CD4-positive, alpha-beta T cell treated with Interleukin-4 for 4 hours (primary cell): ENCODE data around the gene DNAJC5.
"Not testable (repeated sequence)": the region's sequence is repeated elsewhere in the genome, so short reads cannot be mapped to it uniquely, and the experiment has no call there.

Experiments
- DNase-seq: peaks from one replicate; pipeline ENCODE4 v3.0.0-alpha.2; 2020

DNAJC5 gene

DNA sequence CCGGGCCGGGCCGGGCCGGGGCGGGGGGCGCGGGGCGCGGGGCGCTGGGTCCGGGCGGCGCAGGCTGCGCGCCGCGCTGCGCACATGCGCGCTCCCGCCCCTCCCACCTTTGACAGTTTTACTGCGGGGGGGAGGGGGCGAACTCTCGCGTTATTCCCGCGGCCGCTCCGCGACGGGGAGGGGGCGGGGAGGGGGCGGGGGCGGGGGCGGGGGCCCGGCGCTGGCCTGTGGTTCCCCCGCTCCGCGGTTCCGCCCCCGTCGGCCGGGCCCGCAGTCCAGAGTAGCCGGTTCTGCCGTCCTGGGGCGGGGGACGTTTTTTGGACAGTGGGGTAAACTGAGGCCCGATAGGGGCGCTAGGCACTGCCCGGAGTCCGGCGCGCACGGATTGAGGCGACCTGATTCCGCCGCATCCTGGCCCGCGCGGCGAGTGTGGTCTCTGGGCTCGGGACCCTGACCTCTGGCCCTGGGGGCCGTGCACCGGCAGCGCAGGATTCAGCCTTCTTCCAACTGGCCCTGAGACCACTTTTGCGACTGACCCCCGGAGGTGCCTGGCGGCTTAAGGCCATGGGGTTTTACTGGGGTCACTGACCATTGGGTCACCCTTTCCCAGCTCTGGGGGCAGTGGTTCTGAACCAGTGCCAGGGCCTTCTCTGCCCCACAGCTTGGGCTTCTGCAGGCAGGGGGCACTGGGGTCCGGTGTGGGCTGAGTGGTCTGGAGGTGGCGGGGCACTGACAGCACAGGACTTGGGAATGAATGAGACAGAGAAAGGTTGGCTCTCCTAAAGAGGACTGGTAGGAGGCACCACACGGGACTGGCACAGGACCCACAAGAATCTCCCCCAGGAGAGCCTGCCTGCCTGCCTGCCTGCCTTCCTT lies 75.2 kb downstream of the DNAJC5 start, which contains the start of gene ZNF512B:
ZNF512B (minus strand) TSS at position 93 of the 876 bp plus-strand sequence. CDS start 1,980 bp downstream, outside the sequence.
- peak; percentile 56 for DNase-seq

DNA sequence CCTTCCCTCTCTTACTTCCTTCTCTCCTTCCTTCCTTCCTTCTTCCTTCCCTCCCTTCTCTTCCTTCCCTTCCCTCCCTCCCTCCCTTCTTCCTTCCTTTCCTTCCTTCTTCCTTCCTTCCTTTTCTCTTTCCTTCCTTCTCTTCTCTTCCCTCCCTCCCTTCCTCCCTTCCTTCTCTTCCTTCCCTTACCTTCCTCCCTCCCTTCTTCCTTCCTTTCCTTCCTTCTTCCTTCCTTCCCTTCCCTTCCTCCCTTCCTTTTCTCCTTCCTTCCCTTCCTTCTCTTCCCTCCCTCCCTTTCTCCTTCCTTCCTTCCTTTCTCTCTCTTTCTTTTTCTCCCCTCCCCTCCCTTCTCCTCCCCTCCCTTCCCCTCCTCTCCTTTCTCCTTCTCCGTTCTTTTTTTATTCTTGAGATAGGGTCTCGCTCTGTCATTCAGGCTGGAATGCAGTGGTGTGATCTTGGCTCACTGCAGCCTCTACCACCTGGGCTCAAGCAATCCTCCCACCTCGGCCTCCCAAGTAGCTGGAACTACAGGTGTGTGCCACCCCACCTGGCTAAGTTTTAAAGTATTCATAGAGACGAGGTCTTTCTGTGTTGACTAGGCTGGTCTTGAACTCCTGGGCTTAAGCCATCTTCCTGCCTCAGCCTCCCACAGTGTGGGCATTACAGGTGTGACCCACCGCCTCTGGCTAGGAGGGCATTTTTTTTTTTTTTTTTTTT lies 75.9 kb downstream of the DNAJC5 start:
- no peak for DNase-seq

DNA sequence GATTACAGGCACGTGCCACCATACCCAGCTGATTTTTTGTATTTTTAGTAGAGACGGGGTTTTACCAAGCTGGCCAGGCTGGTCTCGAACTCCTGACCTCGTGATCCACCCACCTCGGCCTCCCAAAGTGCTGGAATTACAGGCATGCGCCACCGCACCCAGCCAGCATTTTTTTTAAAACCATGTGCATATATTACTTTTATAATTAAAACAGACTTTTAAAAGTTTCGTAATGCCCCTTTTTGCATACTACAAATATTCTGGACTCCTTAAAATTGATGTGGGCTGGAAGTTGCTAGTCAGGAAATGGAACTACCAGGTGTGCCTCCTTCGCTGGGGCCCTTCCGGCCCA lies 77.0 kb downstream of the DNAJC5 start:
- not testable (repeated sequence) for DNase-seq

DNA sequence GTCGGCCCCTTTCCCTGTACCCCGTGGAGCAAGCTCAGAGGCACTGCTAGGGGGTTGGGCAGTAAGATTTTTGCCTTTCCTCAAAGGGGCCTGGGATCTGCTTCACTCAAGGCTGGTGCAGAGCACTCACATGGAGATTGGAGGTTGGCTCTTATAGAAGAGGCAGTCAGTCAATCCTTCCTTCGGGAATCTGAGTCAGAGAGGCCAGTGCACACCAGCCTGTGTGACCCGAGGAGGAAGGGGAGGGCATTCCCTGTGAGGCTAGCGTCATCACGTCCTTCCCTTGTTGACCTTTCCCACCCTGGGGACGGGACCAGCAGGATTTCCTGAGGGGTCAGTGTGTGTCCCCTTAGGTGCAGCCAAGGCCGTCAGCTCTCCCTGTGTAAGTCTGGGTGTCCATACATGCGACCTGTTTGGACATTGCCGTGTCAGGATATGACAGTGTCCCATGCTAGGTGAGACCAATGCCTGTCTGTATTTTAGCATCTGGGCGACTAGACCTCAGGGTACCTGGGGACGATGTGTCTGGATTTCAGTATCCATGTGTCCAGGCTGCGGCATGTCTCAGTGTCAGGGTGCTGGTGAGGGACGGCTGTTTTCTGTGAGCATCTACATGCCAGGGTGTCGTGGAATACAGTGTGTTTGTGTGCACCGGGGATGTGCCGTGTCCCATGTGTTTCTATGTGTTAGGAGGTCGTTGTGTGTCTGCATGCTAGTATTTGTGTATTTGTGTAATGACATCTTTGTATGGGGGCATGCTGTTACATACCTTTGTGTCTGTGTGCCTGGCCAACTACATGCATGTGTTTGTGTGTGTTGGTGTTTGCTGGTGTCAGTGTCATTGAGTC lies 77.6 kb downstream of the DNAJC5 start:
- DNase-seq: no peak

DNA sequence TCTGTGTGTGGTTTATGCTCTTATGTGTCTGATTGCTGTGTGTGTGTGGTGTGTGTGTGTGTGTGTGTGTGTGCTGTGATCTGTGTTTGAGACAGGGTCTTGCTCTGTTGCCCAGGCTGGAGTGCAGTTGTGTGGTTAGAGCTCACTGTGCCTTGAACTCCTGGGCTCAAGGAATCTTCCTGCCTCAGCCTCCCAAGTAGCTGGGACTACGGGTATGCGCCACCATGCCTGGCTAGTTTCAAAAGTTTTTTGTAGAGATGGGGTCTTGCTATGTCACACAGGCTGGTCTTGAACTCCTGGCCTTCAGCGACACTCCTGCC lies 78.2 kb downstream of the DNAJC5 start:
- DNase-seq: no peak

DNA sequence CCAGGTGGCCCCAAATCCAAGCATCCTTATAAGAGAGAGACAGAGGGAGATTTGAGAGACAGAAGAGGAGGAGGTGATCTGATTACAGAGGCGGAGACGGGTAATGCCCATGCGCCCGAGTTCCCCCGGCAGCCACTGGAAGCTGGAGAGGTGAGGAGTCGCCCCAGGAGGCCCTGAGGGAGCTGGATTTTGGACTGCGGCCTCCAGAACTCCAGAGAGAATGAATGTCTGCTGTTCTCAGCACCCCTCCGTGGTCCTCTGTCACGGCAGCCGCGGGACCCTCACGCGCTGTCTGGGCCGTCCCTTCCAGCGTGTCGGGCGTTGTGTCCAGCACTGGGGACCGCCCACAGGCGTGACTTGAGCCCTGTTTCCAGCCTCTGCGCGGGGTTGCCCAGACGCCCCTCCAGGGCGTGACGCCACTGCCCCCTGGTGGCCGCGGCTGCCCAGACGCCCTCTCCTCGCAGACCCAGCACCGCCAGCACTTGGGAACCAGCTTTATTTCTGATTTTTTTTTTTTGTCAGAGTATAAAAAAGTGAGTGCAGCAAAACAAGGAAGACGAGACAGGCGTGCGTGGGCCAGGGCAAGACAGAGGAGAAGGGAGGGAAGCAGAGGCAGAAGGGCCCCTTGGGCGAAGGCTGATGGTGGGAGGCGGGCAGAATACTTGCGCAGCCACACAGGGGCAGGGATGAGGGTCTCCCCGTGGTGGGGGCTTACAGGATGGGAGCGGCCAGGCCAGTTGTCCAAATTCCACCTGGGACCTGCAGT lies 78.9 kb downstream of the DNAJC5 start:
- DNase-seq: peak; percentile 61

DNA sequence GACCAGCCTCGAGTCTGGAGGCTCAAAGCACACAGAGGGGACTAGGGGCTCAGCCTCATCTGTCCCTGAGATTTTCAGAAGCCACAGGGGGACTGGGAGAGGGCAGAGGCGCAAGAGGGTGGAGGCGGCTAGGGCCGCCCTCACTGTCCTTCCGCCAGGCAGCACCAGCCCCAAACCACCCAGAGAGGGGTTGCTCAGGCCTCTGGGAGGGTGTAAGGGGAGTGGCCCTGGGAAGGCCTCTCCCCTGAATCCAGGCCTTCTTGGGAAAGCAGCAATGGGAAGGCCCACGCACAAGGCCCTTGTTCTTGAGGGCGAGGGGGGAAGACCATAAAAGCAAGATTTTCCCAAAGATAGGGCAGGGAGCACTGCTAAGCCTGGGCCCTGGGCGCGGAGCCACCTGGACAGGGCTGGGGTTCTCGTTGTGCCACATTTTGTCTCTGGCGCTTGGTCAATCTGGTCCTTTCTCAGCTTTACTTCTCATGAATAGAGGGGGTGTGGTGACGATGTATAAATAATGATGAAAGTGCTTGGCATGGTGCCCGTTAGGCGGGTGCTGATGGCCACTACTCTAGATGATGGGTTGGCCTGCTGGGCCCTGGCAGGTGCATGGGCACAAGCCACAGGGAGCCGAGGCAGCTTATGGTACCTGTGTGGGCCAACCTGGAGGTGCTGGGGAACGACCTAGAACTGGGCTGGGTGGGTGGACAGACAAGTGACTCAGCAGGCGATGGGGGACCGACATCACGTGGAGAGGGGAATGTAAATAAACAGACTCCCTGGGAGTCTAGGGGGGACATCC lies 79.7 kb downstream of the DNAJC5 start:
- DNase-seq: no peak

DNA sequence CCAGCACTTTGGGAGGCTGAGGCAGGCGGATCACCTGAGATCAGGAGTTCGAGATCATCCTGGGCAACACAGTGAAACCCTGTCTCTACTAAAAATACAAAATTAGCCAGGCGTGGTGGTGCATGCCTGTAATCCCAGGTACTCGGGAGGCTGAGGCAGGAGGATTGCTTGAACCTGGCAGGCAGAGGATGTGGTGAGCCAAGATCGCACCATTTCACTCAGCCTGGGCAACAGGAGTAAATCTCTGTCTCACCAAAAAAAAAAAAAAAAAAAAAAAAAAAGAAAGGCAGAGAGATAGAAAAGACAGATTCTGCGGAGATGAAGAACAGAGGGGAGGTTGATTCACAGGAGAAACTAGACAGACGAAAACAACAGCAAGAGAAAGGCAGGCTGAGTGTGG lies 81.6 kb downstream of the DNAJC5 start:
- not testable (repeated sequence) for DNase-seq

DNA sequence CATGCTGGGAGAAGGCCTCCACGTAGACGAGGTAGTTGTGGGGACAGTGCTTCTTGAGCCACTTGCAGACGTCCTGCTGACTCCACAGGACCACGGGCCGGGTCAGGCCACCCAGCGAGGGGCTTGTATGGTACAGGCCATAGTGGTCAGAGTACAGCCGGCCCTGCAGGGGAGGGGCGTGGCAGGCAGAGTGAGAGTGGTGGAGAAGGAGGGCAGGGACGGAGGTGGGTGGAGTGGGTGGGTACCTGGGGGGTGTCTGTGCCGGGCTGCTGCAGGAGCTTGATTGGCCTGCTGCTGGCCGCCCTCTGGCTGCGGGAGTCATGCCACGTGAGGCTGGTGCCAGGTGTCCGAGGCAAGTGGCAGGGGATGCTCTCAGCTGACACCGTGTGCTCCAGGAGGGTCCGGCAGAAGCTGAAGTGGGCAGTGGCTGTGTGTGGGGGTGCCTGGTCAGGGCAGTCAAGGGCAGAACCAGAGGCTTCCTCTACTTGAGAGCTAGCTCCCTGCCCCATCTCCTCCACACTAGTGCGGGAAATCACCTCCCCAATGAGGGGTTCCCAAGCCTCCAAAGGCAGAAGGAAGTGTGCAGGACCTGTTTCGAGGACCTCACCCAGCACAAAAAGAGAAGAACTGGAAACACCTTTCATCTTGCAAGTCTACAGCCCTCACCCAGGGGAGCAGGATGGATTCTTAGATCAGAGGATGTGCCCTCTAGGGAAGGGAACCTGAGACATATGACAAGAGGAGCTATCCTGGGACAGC lies 82.2 kb downstream of the DNAJC5 start:
- no peak for DNase-seq

DNA sequence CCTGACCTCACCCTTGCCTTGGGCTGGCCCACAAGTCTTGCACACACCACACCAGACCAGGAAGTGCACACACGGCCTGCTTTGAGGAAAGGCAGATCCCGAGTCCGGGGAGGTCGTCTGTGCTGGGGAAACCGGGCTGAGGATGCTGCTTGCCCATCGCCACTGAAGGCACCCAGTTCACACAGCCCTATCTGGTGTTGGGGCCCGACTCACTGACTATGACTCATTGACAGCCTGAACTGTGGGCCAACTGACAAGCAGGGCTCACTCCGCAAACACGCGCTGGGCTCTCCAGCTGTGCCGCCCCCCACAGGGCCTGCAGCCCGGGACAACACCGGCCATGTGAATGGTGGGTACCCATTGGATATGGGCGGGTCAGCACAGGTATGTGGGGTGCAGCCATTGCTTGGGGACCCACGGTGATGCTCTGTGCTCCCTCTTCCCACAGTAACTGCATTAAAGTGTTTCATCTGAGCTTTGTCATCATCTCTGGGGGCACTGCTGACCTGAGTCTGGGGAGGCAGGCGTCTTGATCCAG lies 82.9 kb downstream of the DNAJC5 start:
- DNase-seq: peak; percentile 68

DNA sequence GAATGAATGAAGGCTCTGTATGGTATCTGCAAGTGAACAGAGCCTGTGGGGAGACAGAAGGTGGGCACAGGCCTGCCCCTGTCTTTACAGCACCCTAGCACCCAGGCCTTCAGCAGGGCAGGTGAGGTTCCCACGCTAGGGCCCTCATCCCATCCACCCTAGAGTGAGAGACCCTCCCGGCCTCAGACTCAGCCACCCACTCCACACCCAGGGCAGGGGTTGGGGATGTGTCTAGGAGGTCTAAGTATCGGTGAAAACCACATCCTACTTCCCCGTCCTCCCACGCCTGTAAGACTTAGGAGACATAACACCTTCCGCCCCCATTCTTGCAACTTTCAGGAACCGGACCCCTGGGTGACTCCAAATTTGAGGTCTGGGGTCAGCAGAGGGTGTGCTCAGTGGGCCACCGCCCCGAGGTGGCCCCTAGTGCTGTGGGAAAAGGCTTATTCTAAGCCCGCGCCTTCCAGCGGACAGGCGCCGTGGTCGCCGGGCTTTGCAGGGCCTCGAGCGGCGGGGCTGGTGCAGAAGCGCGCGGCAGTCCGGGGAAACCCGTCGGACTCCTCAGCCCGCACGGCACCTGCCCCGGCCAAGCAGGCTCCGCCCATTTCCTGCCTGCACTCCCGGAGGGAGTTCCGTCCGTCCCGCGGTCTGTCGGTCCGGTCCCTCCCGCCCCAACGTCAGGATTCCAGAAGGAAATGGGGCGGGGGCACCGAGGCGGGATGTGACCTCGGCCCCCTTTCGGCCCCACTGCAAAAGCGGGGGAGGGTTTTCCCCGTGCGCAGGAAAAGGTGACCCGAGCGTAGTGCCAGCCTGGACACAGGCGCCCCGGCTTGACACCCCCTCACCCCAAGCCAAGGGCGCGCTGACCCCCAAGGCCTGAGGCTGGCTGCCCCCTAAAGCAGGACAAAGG lies 83.6 kb downstream of the DNAJC5 start:
- peak; percentile 42 for DNase-seq

DNA sequence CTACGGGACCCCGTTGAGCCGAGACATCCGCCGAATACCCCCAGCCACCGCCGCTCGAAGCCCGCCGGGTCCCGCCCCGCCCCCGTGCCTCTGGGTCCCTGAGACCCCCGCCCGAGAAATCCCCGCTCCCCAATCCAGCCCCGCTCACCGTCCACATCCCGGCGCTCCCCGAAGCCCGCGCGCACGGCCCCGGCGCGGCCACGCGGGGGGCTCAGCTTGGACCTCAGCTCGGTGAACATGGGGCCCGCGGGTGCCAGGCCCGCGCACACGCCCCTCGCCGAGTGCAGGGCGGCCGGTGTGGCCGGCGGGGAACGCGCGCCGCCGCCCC lies 84.3 kb downstream of the DNAJC5 start:
- DNase-seq: no peak

DNA sequence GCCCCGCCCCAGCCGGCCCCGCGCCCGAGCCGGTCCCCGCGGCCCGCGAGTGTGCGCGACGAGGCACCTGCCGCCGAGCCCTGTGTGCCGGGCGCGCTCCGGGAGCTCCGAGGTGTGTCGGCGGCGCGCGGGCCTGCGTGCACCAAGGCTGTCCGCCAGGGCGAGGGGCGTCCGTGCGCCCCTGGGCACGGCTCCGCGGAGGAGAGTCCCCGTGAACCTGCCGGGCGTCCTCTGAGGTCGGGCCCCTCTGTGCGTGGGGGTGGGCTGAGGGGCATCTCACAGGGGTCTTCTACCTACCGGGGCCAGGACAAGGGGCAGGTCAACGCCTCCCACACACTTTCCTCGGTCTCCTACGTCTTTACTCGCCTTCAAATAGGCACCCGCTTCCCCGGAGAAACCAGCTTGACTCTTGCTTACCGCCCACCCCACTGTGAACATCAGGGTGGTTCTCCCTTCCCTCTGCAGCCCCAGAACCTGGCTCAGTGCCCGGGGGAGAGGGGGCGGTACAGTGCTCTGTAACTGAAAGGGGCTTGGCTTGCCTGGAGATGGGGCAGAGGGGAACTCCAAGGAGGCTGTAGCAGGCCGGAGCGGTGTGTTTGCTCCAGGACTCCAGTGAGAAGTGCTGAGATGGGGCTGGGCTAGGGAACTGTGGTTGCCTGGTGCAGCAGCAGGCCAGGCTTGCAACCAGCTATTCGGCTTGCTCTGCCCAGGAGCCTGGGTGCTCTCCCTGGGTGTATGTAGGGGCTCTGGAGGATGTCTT lies 84.8 kb downstream of the DNAJC5 start, which contains the start of gene SAMD10:
SAMD10 (minus strand) TSS at position 86 of the 760 bp plus-strand sequence. CDS start 175 bp downstream, outside the sequence.
- DNase-seq: peak; percentile 58

DNA sequence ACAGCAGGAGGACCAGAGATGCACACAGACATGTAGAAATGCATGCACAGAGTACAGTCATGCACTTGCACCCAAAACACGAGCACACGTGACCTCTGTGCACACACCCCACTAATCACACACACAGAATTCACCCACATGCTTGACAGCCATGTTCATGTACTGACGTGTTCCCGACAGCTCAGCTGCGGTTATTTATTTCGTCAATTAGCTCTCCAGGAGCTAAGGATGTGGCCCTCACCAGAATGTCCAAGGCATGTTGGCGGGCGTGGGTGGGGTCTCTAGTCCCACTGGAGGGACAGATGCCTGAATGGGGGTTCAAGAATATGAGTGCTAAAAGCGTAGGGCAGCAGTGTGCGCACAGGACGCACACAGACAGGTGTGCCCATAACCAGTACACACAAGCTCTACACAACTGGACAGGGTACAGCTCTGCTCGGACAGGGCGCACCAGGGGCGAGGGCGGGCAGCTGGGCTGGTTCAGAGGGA lies 85.4 kb downstream of the DNAJC5 start:
- peak; percentile 53 for DNase-seq

DNA sequence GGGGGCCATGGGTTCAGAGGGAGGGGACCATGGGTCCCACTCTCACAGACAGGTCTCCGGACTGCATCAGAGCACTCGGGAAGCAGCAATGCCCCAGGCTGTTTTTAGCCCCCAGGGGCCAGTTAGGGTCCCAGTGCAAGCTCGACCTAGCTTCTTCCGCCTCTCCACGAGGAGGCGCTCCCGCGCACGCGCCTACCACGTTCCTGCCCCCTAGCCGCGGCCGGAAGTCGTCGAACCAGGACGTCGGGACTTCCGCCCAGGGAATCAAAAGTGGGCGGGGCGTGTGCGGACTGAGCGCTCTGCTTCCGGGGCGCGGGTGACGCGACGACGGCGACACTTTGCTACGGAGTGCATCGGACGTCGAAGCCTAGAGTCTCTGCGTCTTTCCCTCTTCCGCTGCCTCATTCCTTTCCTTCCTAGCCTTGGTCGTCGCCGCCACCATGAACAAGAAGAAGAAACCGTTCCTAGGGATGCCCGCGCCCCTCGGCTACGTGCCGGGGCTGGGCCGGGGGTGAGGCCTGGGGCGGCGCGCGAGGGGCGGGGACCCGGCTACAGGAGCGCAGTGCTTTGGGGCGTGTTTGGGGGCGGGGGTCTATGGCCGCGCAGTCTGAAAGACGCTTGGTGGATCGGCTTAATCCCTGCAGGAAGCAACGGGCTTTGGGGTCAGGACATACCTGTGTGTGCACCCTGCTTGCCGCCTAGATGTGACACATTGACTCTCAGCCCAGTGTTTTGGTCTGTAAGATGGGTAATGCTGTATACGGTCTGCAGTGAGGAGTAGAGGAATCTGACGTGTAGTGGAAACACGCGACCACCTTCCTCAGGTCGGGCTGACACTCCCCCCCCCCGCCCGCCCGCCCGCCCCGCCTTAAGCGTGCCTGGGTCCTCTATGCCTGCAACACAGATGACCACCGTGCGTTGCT lies 86.1 kb downstream of the DNAJC5 start, which contains the start of gene PRPF6:
PRPF6 (plus strand) TSS at position 327 of the 923 bp plus-strand sequence; CDS start at position 441, 114 bp downstream.
- peak; percentile 94 for DNase-seq

DNA sequence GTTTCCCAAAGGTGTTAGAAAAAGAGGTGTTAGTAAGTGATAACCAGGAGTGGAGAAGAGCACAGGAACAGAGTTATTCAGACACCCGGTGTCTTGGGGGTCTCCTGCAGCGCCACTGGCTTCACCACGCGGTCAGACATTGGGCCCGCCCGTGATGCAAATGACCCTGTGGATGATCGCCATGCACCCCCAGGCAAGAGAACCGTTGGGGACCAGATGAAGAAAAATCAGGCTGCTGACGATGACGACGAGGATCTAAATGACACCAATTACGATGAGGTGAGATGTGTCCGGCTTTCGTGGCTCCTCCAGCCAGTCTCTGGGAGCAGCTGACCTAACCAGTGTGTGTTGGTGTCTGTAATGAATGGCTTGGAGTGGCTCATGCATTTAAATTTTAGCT lies 88.0 kb downstream of the DNAJC5 start:
- no peak for DNase-seq
